K562 (cell line): ENCODE measurements around the gene OCEL1. TPM values are rescaled to one million over a fixed set of nuclear protein-coding genes. Genes with fewer than 3 reads are reported as not detected.
A peak's percentile ranks its signal among the peaks of the same experiment; 100 is the strongest.

Source experiments
- ATAC-seq: fragments of 200-7000 bp; cut with Tn5 transposase; 3 replicates; pipeline ENCODE4 v1.9.1; 2020; ENCODE audit warnings: moderate library complexity
- BruUV-seq: library from RNA; stranded (reverse); fragments of 400-500 nt; replicated peaks from 2 replicates; lab custom pipeline; 2021; lab: Mats Ljungman, UMichigan
- CTCF ChIA-PET: fragments of 300-600 bp; formaldehyde crosslinking; extraction: SDS; loops from one replicate; lab custom pipeline; 2021; ENCODE audit warnings: low intra/inter-chr PET ratio; lab: Yijun Ruan, JAX
- POLR2A ChIA-PET: fragments of 300-600, 350-650 bp; sonication (Branson Sonifier 250); formaldehyde crosslinking; extraction: SDS; loops from one replicate; lab custom pipeline; 2021; ENCODE audit warnings: antibody characterized with exemption, inconsistent platforms; lab: Yijun Ruan, JAX
- DNase-seq, 4 experiments: peaks; one replicate each; pipeline versions ENCODE4 v3.0.0 to v3.0.0-alpha.2; 2011 to 2018; ENCODE audit warnings: low spot score in 3 of 4, mixed read lengths in 3 of 4; ENCODE audit errors: extremely low read depth in 1 of 4
- FAIRE-seq: peaks from 2 replicates; lab custom pipeline; 2011; peaks lifted over from hg19 to GRCh38; lab: Jason Lieb, UNC
- H2AFZ ChIP-seq: 2 replicates; pipeline ENCODE4 v1.6.0; 2011; ENCODE audit warnings: low read depth, low read length, control low read depth, inconsistent platforms
- H3K27ac ChIP-seq: fragments of 200-600 bp; 3 replicates; pipeline ENCODE4 v1.8.0; 2011; ENCODE audit warnings: low read depth, mild to moderate bottlenecking, control low read depth, inconsistent platforms, low read length, moderate library complexity, mixed read lengths; ENCODE audit errors: extremely low read depth
- H3K27me3 ChIP-seq, 2 experiments: fragments of 300-600 bp in 1 of 2; 2 replicates in 1 of 2; 3 replicates in 1 of 2; pipeline versions ENCODE4 v1.6.0 to v1.8.0; 2011; ENCODE audit warnings: inconsistent platforms in 2 of 2, low read length in 2 of 2, mild to moderate bottlenecking in 1 of 2, mixed read lengths in 1 of 2, moderate library complexity in 1 of 2; ENCODE audit not compliant: control insufficient read depth in 2 of 2, insufficient read depth in 2 of 2
- H3K36me3 ChIP-seq: fragments of 300-600 bp; 3 replicates; pipeline ENCODE4 v1.8.0; 2011; ENCODE audit warnings: mild to moderate bottlenecking, low read length, inconsistent platforms; ENCODE audit not compliant: control insufficient read depth, insufficient read depth
- H3K4me1 ChIP-seq, 2 experiments: fragments of 200-600 bp in 1 of 2; replicated peaks in 1 of 2; 2 replicates in 1 of 2; 3 replicates in 1 of 2; pipeline versions ENCODE4 v1.5.1 to v1.8.0; 2011; ENCODE audit warnings: inconsistent platforms in 2 of 2, low read length in 2 of 2, mild to moderate bottlenecking in 1 of 2, mixed read lengths in 1 of 2, moderate library complexity in 1 of 2; ENCODE audit not compliant: control insufficient read depth in 2 of 2, insufficient read depth in 2 of 2
- H3K4me2 ChIP-seq: 2 replicates; pipeline ENCODE4 v1.6.1; 2011; ENCODE audit warnings: low read length, control low read depth, inconsistent platforms, mixed read lengths; ENCODE audit not compliant: insufficient read depth
- H3K4me3 ChIP-seq: fragments of 200-600 bp; sonication (generic), shearing (Covaris generic); 2 replicates; pipeline ENCODE4 v1.5.1; 2016; ENCODE audit warnings: control low read depth, inconsistent platforms
- H3K79me2 ChIP-seq: fragments of 200-600 bp; 3 replicates; pipeline ENCODE4 v1.8.0; 2011; ENCODE audit warnings: low read length, inconsistent platforms; ENCODE audit not compliant: control insufficient read depth, insufficient read depth
- H3K9ac ChIP-seq, 2 experiments: 2 replicates each; pipeline versions ENCODE4 v1.6.0 to v1.6.1; 2011; ENCODE audit warnings: low read depth in 2 of 2, low read length in 2 of 2, control low read depth in 1 of 2, inconsistent platforms in 1 of 2, mild to moderate bottlenecking in 1 of 2, mixed read lengths in 1 of 2; ENCODE audit not compliant: insufficient read depth in 1 of 2
- H3K9me1 ChIP-seq: one replicate; pipeline ENCODE4 v1.6.0; 2011; ENCODE audit warnings: inconsistent platforms, mild to moderate bottlenecking, low read length, moderate library complexity; ENCODE audit not compliant: control insufficient read depth, insufficient read depth
- H3K9me3 ChIP-seq: replicated peaks from 2 replicates; pipeline ENCODE4 v1.5.1; 2011; ENCODE audit warnings: low read depth, low read length, inconsistent platforms; ENCODE audit not compliant: control insufficient read depth, insufficient read depth
- H4K20me1 ChIP-seq: replicated peaks from 2 replicates; pipeline ENCODE4 v1.6.1; 2011; ENCODE audit warnings: low read length, inconsistent platforms, mixed read lengths; ENCODE audit not compliant: control insufficient read depth, insufficient read depth
- CHD2 ChIP-seq: IDR thresholded peaks from 2 replicates; pipeline ENCODE4 v1.6.1; 2011; ENCODE audit warnings: low read depth, low read length
- CREB1 ChIP-seq, 2 experiments: sonication (generic) in 1 of 2; formaldehyde crosslinking in 1 of 2; IDR thresholded peaks; 2 replicates each; pipeline versions ENCODE4 v1.6.1 to v1.8.0; 2012 to 2022; ENCODE audit warnings: inconsistent platforms in 1 of 2, mild to moderate bottlenecking in 1 of 2, missing genetic modification reagents in 1 of 2, moderate library complexity in 1 of 2
- FOXJ2 ChIP-seq: fragments of 200-800 bp; sonication (Bioruptor generic); IDR thresholded peaks from 2 replicates; pipeline ENCODE4 v1.6.1; 2016; ENCODE audit warnings: missing genetic modification characterization, missing compliant biosample characterization
- FOXJ3 ChIP-seq: sonication (generic); formaldehyde crosslinking; IDR thresholded peaks from 2 replicates; pipeline ENCODE4 v1.4.0; 2020; ENCODE audit warnings: mild to moderate bottlenecking, missing genetic modification reagents
- KHSRP ChIP-seq: fragments of 450-650 bp; IDR thresholded peaks from 2 replicates; pipeline ENCODE4 v1.6.1; 2017
- POLR2G ChIP-seq: fragments of 200-400 bp; formaldehyde crosslinking; IDR thresholded peaks from 2 replicates; pipeline ENCODE4 v1.6.1; 2017; ENCODE audit warnings: low read depth, mild to moderate bottlenecking, antibody characterized with exemption, low read length, moderate library complexity
- SFPQ ChIP-seq: fragments of 200-400 bp; formaldehyde crosslinking; IDR thresholded peaks from 2 replicates; pipeline ENCODE4 v1.6.1; 2017; ENCODE audit warnings: mild to moderate bottlenecking, low read depth, low read length, moderate library complexity
- SMAD3 ChIP-seq: fragments of 450-650 bp; formaldehyde crosslinking; conservative IDR thresholded peaks from 2 replicates; pipeline ENCODE4 v1.4.0; 2020; ENCODE audit warnings: mild to moderate bottlenecking
- ZNF134 ChIP-seq: fragments of 250-450 bp; sonication (Bioruptor Pico); conservative IDR thresholded peaks from 2 replicates; pipeline ENCODE4 v1.4.0; 2020
- ZNF445 ChIP-seq: fragments of 250-450 bp; sonication (Bioruptor Pico); IDR thresholded peaks from 2 replicates; pipeline ENCODE4 v1.4.0; 2020; ENCODE audit warnings: low read depth, mild to moderate bottlenecking, moderate library complexity
- WGBS: fragments of 100-300 bp; shearing (Covaris generic); methylation state at CpG from one replicate; pipeline ENCODE4 v1.1.6; 2016; ENCODE audit warnings: low coverage, mixed read lengths; ENCODE audit not compliant: insufficient coverage; ENCODE audit errors: missing lambda C conversion rate; 5-methylcytosine and 5-hydroxymethylcytosine counted together
- in situ Hi-C: fragments of 300-500 bp; cut with MboI; formaldehyde crosslinking; loops from 4 replicates; pipeline ENCODE4 v1.15.0; 2018; ENCODE audit warnings: inconsistent platforms, mixed read lengths
- intact Hi-C: fragments of 100-400 bp; cut with micrococcal nuclease; formaldehyde crosslinking; loops from 2 replicates; pipeline ENCODE4 v1.14.2; 2022
- polyA plus RNA-seq, 8 experiments: library from polyadenylated mRNA; depleted of rRNA in 4 of 8; stranded (reverse) in 5 of 8; unstranded in 3 of 8; fragments of >200 nt; fragmentation: Nextera tagmentation in 2 of 8; fragmentation: Illumina TruSeq in 1 of 8; extraction: Ambion mirVana in 2 of 8; extraction: Trizol in 1 of 8; gene quantifications; 2 replicates each; pipeline versions ENCODE4 v1.2.1 to v1.2.3, GENCODE V29; 2011 to 2014; ENCODE audit warnings: inconsistent platforms in 1 of 8, missing spikeins in 1 of 8
- total RNA-seq, 7 experiments: library from RNA; depleted of rRNA in 6 of 7; stranded (reverse); fragments of >200 nt in 6 of 7; fragmentation: Illumina TruSeq in 2 of 7; extraction: Trizol in 2 of 7; gene quantifications; 2 replicates each; pipeline versions ENCODE4 v1.2.1 to v1.2.3, GENCODE V29; 2011 to 2021; ENCODE audit warnings: low replicate concordance in 1 of 7
- TF ChIP-seq, protein P1 (sequence below), 2 experiments: fragments of 150-350 bp in 1 of 2; IDR thresholded peaks; 2 replicates each; pipeline ENCODE4 v1.6.1; 2012 to 2016; ENCODE audit warnings: low read depth in 2 of 2, low read length in 2 of 2, mild to moderate bottlenecking in 1 of 2, moderate library complexity in 1 of 2
- TF ChIP-seq, protein P2 (sequence below): fragments of 450-650 bp; formaldehyde crosslinking; IDR thresholded peaks from 2 replicates; pipeline ENCODE4 v1.4.0; 2022; ENCODE audit warnings: missing genetic modification characterization
- TF ChIP-seq, protein P3 (sequence below): sonication (generic); formaldehyde crosslinking; IDR thresholded peaks from 2 replicates; pipeline ENCODE4 v1.8.0; 2022; ENCODE audit warnings: missing genetic modification reagents, mild to moderate bottlenecking, borderline replicate concordance

OCEL1 gene
- total and polyA plus RNA-seq, 9 of the 15 experiments (the other 6 are each of a cell fraction or from before 2014, with no cell fraction given), result 8.0 to 38.0 (median 12.4) TPM

- Histone ChIP-seq H3K27ac (peak overlapping the region; percentile 88), H3K4me2 (peak overlapping the region; percentile 90), H2AFZ (no peak overlapping the region), H3K9me3 (no peaks in the 10 kb centered on the region), H3K4me3 (peak overlapping the region; percentile 6; the same call in 1 of the 2 replicates), H3K36me3 (peaks cover 43% of the 10 kb centered on the region; the same call in 2 of the 3 replicates), H3K9me1 (no peaks in the 10 kb centered on the region), H3K27me3 (no peaks in the 10 kb centered on the region), H3K79me2 (peaks cover 34% of the 10 kb centered on the region), H4K20me1 (0 out of 2 replicates have a peak, but pooled peaks cover 4% of the 10 kb centered on the region), H3K9ac (peak overlapping the region; percentile 72 to 91), H3K4me1 (peaks cover 6 to 41% of the 10 kb centered on the region in 2 experiments; a peak in 4 of 5 replicates)
- WGBS, result 37% methylated on average over 13 of the region's 13 CpGs
- DNase-seq, result peak in 2 of 4 experiments; percentile 44 to 70
- ChIA-PET CTCF (no interaction called here), POLR2A (interaction anchor here (0.5 to 11.9 kb wide), 8 partner anchors 9 to 60 kb away, joined by 3 to 129 read pairs (median 3); partner anchors contain the start of genes ANKLE1, BABAM1, USE1 and USHBP1)
- peak; percentile 13 for ATAC-seq
- intact Hi-C loops, result loop anchor here (1.0 to 5.0 kb wide), 2 partner anchors 7 to 39 kb away; partner anchors contain the start of gene BABAM1
- in situ Hi-C loops, result no loop called here
- BruUV-seq, result TSS peak; percentile 69
- FAIRE-seq, result peak; percentile 70
- TF ChIP-seq FOXJ3 (CRISPR knock-in tag) (no peak), ZNF445 (CRISPR knock-in tag) (no peak), SMAD3 (CRISPR knock-in tag) (no peak), SFPQ (no peak), CHD2 (peak; percentile 37; the same call in 1 of the 2 replicates), POLR2G (peak; percentile 44; the same call in 1 of the 2 replicates), FOXJ2 (tag) (no peak), ZNF134 (no peak), KHSRP (no peak), CREB1 (IDR thresholded peaks at IDR 0.05) (no peak), CREB1 (CRISPR knock-in tag; IDR thresholded peaks at IDR 0.05) (no peak)
- TF ChIP-seq, protein P1, sequence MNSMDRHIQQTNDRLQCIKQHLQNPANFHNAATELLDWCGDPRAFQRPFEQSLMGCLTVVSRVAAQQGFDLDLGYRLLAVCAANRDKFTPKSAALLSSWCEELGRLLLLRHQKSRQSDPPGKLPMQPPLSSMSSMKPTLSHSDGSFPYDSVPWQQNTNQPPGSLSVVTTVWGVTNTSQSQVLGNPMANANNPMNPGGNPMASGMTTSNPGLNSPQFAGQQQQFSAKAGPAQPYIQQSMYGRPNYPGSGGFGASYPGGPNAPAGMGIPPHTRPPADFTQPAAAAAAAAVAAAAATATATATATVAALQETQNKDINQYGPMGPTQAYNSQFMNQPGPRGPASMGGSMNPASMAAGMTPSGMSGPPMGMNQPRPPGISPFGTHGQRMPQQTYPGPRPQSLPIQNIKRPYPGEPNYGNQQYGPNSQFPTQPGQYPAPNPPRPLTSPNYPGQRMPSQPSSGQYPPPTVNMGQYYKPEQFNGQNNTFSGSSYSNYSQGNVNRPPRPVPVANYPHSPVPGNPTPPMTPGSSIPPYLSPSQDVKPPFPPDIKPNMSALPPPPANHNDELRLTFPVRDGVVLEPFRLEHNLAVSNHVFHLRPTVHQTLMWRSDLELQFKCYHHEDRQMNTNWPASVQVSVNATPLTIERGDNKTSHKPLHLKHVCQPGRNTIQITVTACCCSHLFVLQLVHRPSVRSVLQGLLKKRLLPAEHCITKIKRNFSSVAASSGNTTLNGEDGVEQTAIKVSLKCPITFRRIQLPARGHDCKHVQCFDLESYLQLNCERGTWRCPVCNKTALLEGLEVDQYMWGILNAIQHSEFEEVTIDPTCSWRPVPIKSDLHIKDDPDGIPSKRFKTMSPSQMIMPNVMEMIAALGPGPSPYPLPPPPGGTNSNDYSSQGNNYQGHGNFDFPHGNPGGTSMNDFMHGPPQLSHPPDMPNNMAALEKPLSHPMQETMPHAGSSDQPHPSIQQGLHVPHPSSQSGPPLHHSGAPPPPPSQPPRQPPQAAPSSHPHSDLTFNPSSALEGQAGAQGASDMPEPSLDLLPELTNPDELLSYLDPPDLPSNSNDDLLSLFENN (IDR thresholded peaks at IDR 0.05; ENCODE audit: low read depth in 2 of 2, low read length in 2 of 2), result no peak
- TF ChIP-seq, protein P2, sequence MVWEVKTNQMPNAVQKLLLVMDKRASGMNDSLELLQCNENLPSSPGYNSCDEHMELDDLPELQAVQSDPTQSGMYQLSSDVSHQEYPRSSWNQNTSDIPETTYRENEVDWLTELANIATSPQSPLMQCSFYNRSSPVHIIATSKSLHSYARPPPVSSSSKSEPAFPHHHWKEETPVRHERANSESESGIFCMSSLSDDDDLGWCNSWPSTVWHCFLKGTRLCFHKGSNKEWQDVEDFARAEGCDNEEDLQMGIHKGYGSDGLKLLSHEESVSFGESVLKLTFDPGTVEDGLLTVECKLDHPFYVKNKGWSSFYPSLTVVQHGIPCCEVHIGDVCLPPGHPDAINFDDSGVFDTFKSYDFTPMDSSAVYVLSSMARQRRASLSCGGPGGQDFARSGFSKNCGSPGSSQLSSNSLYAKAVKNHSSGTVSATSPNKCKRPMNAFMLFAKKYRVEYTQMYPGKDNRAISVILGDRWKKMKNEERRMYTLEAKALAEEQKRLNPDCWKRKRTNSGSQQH (CRISPR knock-in tag), result no peak
- TF ChIP-seq, protein P3, sequence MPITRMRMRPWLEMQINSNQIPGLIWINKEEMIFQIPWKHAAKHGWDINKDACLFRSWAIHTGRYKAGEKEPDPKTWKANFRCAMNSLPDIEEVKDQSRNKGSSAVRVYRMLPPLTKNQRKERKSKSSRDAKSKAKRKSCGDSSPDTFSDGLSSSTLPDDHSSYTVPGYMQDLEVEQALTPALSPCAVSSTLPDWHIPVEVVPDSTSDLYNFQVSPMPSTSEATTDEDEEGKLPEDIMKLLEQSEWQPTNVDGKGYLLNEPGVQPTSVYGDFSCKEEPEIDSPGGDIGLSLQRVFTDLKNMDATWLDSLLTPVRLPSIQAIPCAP (CRISPR knock-in tag), result no peak
These were observed 1.9 kb downstream of the OCEL1 start for GRCh38 chr19:17227798-17228367.
